Bronchus fibroblast of lung (primary cell): ENCODE data around the gene MYO1F. TPM values are rescaled to one million over a fixed set of nuclear protein-coding genes. Genes with fewer than 3 reads are reported as not detected.

Experiments used
- total RNA-seq: library from RNA; depleted of rRNA; stranded (reverse); fragments of >200 nt; gene quantifications from 2 replicates; pipeline ENCODE4 v1.2.3, GENCODE V29; 2015

The MYO1F gene
- total RNA-seq: 0.15 and 1.0 TPM in 2 replicates

DNA sequence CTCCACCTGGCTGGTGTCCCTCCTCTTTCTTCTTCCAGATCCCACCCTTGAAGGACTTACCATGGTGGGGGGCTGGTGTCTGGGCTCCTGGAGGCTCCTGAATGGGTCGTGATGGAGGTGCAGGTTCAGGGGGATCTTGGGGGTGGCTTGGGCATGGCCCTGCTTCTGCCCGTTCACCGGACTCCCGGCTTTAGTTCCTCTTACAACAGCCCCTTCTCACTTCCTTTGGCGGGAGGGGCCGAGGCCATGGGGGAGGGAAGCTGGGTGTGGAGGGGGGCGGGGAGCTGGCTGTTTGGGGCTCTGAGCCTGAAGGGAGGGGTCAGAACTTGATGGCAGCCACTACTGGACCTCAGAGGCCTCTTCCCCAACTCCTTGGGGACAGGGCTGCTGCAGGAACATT, at the start of gene MYO1F:
Gene MYO1F, minus strand, starts transcription at position 196 of the 400 bp plus-strand sequence. Its CDS starts 133 bp downstream, at position 63.

DNA sequence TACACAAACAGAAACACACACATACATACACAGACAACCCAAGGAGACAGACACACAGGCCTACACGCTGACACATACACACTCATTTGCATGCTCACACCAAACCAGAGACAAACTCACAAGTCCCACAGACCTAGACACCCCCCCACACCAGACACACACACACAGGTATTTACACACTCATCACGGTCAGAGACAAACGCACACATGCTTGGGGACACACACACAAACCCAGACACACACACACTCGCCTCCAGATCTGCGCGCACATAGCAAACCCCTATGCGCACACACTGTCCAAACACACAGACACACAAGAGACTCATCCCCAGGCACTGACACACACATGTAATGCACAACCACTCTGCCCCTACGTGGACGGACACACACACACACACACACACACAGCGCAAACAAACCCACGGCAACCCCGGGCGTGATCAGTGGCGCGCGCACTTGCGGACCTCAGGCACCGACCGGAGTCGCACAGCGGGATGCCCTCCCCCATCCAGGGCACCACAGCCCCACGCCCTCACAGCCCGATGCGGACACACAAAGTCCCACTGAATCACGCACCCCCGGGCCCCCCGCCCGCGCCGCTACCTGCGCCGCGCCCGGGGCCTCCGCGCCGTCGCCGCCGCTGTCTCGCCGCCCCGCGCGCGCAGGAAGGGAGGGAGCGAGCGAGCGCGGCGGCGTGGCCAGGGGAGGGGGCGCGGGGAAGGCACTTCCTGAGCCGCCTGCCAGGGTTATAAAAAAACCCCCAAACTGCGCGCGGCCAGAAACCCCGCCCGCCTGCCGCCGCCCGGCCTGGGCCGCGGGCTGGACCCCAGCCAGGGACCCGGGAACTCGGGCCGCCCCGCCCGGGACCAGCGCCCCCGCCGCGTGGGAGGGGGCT, 33.0 kb upstream of the MYO1F start, which contains the start of gene ADAMTS10:
Gene ADAMTS10, minus strand, starts transcription at position 675 of the 895 bp plus-strand sequence. CDS start 5,005 bp downstream, outside the sequence.

DNA sequence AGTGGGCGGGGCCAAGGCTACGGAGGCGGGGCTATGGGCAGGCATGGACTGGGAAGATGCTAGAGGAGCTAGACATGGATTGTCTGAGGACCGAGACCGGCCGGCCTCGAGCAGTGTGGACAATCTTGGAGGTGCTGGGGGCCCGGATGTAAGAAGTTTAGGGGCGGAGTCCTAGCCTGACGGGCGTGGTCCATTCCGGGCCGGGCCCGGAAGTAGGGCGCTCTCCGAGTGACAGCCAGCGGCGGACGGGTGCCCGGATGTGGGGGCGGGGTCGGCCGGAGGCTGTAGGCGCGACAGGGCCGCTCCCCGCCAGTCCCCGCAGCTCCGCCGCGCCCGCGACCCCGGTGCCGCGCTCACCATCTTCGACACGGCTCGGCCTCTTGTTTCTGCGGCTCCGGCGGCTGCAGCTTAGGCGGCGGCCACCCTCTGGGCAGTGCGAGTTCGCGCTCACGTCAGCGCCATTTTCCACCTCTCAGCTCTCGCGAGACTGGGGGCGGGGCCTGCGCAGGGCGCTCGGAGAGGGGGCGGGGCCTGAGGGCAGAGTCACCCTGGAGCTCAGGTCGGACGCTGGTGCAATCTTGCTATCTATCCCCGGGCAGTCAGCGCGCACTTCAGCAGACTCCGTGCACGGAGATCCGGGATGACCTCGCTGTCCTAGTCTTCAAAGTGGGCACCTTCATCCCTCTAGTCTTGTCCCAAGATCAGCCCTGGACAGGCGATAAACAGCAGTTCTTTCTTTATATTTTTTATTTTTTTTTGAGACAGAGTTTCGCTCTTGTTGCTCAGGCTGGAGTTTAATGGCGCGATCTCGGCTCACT, 63.3 kb downstream of the MYO1F start, which contains the start of gene ZNF414:
Gene ZNF414, minus strand, starts transcription at position 481 of the 818 bp plus-strand sequence. Its CDS starts 121 bp downstream, at position 360.

Other genes starting within 250 kb of the MYO1F start
- 0.15 and 0.17 TPM in 2 replicates for gene KANK3, start 234.2 kb downstream of the MYO1F start, total RNA-seq
- gene ANGPTL4, start 213.3 kb downstream of the MYO1F start, total RNA-seq: 0.17 and 0.59 TPM in 2 replicates
- 8.9 and 12.9 TPM in 2 replicates for gene RAB11B, start 187.1 kb downstream of the MYO1F start, total RNA-seq
- gene MARCHF2, start 164.1 kb downstream of the MYO1F start, total RNA-seq: 34.5 and 47.1 TPM in 2 replicates
- gene HNRNPM, start 132.5 kb downstream of the MYO1F start, total RNA-seq: 69.4 and 83.1 TPM in 2 replicates
- gene PRAM1, start 74.8 kb downstream of the MYO1F start, total RNA-seq: not detected in 2 replicates
- 3.5 and 3.7 TPM in 2 replicates for gene ZNF414, start 63.3 kb downstream of the MYO1F start, total RNA-seq
- 3.0 and 3.7 TPM in 2 replicates for gene ADAMTS10, start 33.3 kb upstream of the MYO1F start, total RNA-seq
- gene NFILZ, start 53.2 kb upstream of the MYO1F start, total RNA-seq: not detected in 2 replicates
- gene ACTL9, start 121.4 kb upstream of the MYO1F start, total RNA-seq: not detected in 2 replicates
- not detected in 2 replicates for gene OR2Z1, start 144.2 kb upstream of the MYO1F start, total RNA-seq